ENCODE measurements around the gene FBLN2. TPM values are rescaled to one million over a fixed set of nuclear protein-coding genes. Genes with fewer than 3 reads are reported as not detected.

Gene FBLN2
- total RNA-seq, 1 experiment from 2014 or later = 36.7 TPM

- H3K27me3 ChIP-seq (replicated peaks; ENCODE audit: control insufficient read depth, insufficient read depth, low read length) = no peaks in the 10 kb centered on the region
- no peaks in the 10 kb centered on the region for H3K9me3 ChIP-seq
- POLR2A ChIA-PET = no interaction called here
- Mint-ChIP-seq H3K27ac (ENCODE audit: unreplicated experiment) (no peak overlapping the region), H3K27me3 (ENCODE audit: insufficient read depth, unreplicated experiment) (no peaks in the 10 kb centered on the region), H3K4me3 (ENCODE audit: unreplicated experiment) (no peak overlapping the region), H3K36me3 (ENCODE audit: insufficient read depth, unreplicated experiment) (no peaks in the 10 kb centered on the region), H3K4me1 (ENCODE audit: low read depth, unreplicated experiment) (peaks cover 39% of the 10 kb centered on the region), H3K9me3 (ENCODE audit: unreplicated experiment) (peaks cover 10% of the 10 kb centered on the region)
- intact Hi-C loops (cut with micrococcal nuclease; ENCODE audit: unreplicated experiment) = loop anchor here (5.0 kb wide), 2 partner anchors 50 kb away; partner anchors contain the start of gene FBLN2
- no peak for DNase-seq
- BruUV-seq (replicated peaks) = no TSS peak
- H3K4me3 ChIP-seq (ENCODE audit: low read depth, low read length) = no peak overlapping the region
- H3K36me3 ChIP-seq (ENCODE audit: control insufficient read depth, insufficient read depth, low read length) = no peaks in the 10 kb centered on the region
- TF ChIP-seq CTCF (IDR thresholded peaks at IDR 0.05; ENCODE audit: insufficient read depth in 1 of 2, low read depth in 1 of 2, low read length in 1 of 2, severe bottlenecking in 1 of 2, unreplicated experiment in 1 of 2) = no peak
- CTCF ChIA-PET = no interaction called here
- peaks cover 40% of the 10 kb centered on the region for H3K4me1 ChIP-seq
These were observed 48.7 kb downstream of the FBLN2 start for GRCh38 chr3:13597661-13598060.

GRCh38 chr3:13598201-13598600 lies 49.3 kb downstream of the FBLN2 start:
- H3K4me1 Mint-ChIP-seq (ENCODE audit: low read depth, unreplicated experiment) = peaks cover 39% of the 10 kb centered on the region
- CTCF ChIA-PET = no interaction called here
- no TSS peak for BruUV-seq (replicated peaks)

More at GRCh38 chr3:13598201-13598600, 49.3 kb downstream of the FBLN2 start:
- Histone ChIP-seq H3K36me3 (ENCODE audit: control insufficient read depth, insufficient read depth, low read length) (no peaks in the 10 kb centered on the region), H3K4me3 (ENCODE audit: low read depth, low read length) (no peak overlapping the region), H3K27me3 (replicated peaks; ENCODE audit: control insufficient read depth, insufficient read depth, low read length) (no peaks in the 10 kb centered on the region), H3K4me1 (peaks cover 34% of the 10 kb centered on the region), H3K9me3 (no peaks in the 10 kb centered on the region)
- intact Hi-C loops (cut with micrococcal nuclease; ENCODE audit: unreplicated experiment) = loop anchor here (5.0 kb wide), 2 partner anchors 49 to 51 kb away; partner anchors contain the start of gene FBLN2
- POLR2A ChIA-PET = no interaction called here
- peaks cover 10% of the 10 kb centered on the region for H3K9me3 Mint-ChIP-seq (ENCODE audit: unreplicated experiment)
- no peak overlapping the region for H3K27ac Mint-ChIP-seq (ENCODE audit: unreplicated experiment)
- no peak for TF ChIP-seq CTCF (IDR thresholded peaks at IDR 0.05; ENCODE audit: insufficient read depth in 1 of 2, low read depth in 1 of 2, low read length in 1 of 2, severe bottlenecking in 1 of 2, unreplicated experiment in 1 of 2)
- H3K4me3 Mint-ChIP-seq (ENCODE audit: unreplicated experiment) = no peak overlapping the region
- no peaks in the 10 kb centered on the region for H3K27me3 Mint-ChIP-seq (ENCODE audit: insufficient read depth, unreplicated experiment)
- no peaks in the 10 kb centered on the region for H3K36me3 Mint-ChIP-seq (ENCODE audit: insufficient read depth, unreplicated experiment)
- DNase-seq = no peak
